ENCODE data around the gene EPS8L1. TPM values are rescaled to one million over a fixed set of nuclear protein-coding genes. Genes with fewer than 3 reads are reported as not detected.

EPS8L1 gene
- total RNA-seq, 2 experiments from 2014 or later = 2.0 to 2.2 TPM

DNA sequence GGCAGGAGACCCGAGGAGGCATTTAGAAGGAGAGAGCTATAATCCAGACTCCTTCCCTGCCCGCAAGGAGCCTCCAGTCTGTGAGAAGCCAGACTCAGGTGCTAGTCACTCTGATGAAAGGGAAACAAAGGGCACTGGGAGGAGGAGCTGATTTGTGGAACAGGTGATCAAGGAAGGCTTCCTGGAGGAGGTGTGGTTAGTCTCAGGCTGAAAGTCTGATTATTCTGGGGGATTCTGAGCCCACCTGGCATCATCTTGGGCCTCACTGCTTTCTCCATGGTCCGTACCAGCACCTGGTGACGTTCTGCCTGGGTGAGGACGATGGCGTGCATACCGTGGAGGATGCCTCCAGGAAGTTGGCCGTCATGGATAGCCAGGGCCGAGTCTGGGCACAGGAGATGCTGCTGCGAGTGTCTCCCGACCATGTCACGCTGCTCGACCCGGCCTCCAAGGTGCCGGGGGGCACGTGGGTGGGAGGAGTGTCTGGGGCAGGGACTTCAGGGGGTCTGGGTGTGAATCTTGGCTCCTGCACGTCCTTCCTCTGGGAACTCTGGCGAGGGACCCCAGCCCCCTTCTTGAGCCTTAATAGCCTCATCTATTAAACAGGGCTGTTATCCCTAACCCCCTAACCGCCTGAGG is 3.9 kb downstream of the EPS8L1 start:
- H3K9me3 Mint-ChIP-seq = no peaks in the 10 kb centered on the region
- H3K4me1 Mint-ChIP-seq (ENCODE audit: low read depth) = peaks cover 25% of the 10 kb centered on the region
- H3K27ac Mint-ChIP-seq = no peak overlapping the region
- POLR2A ChIA-PET = interaction anchor here (1.6 to 1.7 kb wide), 2 partner anchors 16 to 575 kb away, joined by 4 to 9 read pairs; partner anchors contain the start of genes RDH13 and U2AF2
- H3K27me3 ChIP-seq (ENCODE audit: control insufficient read depth in 1 of 2, insufficient read depth in 2 of 2, low read length in 2 of 2) = peaks cover 29 to 42% of the 10 kb centered on the region in 2 experiments
- peaks cover 33% of the 10 kb centered on the region for H3K4me1 ChIP-seq (ENCODE audit: insufficient read depth, low read length)
- ATAC-seq (ENCODE audit: poor library complexity) (no peak), DNase-seq (no peak)
- intact Hi-C loops (cut with DNase I, micrococcal nuclease) = loop anchor here (2.0 to 5.0 kb wide), 2 partner anchors 17 to 617 kb away; partner anchors contain the start of genes LENG9 (in 1 of the 2) and RDH13 (in 1 of the 2)
- peaks cover 0 to 36% of the 10 kb centered on the region in 2 experiments for H3K9me3 ChIP-seq (ENCODE audit: control insufficient read depth in 1 of 2, insufficient read depth in 1 of 2, low read length in 2 of 2)
- TF ChIP-seq, protein P1, sequence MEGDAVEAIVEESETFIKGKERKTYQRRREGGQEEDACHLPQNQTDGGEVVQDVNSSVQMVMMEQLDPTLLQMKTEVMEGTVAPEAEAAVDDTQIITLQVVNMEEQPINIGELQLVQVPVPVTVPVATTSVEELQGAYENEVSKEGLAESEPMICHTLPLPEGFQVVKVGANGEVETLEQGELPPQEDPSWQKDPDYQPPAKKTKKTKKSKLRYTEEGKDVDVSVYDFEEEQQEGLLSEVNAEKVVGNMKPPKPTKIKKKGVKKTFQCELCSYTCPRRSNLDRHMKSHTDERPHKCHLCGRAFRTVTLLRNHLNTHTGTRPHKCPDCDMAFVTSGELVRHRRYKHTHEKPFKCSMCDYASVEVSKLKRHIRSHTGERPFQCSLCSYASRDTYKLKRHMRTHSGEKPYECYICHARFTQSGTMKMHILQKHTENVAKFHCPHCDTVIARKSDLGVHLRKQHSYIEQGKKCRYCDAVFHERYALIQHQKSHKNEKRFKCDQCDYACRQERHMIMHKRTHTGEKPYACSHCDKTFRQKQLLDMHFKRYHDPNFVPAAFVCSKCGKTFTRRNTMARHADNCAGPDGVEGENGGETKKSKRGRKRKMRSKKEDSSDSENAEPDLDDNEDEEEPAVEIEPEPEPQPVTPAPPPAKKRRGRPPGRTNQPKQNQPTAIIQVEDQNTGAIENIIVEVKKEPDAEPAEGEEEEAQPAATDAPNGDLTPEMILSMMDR (IDR thresholded peaks at IDR 0.05) = no peak
- CTCF ChIA-PET = no interaction called here
- peak overlapping the region; percentile 85 for H3K4me3 Mint-ChIP-seq
- H3K27me3 Mint-ChIP-seq = peaks cover 75% of the 10 kb centered on the region
- no peaks in the 10 kb centered on the region for H3K36me3 ChIP-seq (ENCODE audit: insufficient read depth, low read length)
- no peak overlapping the region for H3K27ac ChIP-seq (ENCODE audit: low read depth in 1 of 2, low read length in 2 of 2)
- H3K4me3 ChIP-seq (ENCODE audit: low read length) = no peak overlapping the region
- H3K36me3 Mint-ChIP-seq (ENCODE audit: low read depth) = no peaks in the 10 kb centered on the region

DNA sequence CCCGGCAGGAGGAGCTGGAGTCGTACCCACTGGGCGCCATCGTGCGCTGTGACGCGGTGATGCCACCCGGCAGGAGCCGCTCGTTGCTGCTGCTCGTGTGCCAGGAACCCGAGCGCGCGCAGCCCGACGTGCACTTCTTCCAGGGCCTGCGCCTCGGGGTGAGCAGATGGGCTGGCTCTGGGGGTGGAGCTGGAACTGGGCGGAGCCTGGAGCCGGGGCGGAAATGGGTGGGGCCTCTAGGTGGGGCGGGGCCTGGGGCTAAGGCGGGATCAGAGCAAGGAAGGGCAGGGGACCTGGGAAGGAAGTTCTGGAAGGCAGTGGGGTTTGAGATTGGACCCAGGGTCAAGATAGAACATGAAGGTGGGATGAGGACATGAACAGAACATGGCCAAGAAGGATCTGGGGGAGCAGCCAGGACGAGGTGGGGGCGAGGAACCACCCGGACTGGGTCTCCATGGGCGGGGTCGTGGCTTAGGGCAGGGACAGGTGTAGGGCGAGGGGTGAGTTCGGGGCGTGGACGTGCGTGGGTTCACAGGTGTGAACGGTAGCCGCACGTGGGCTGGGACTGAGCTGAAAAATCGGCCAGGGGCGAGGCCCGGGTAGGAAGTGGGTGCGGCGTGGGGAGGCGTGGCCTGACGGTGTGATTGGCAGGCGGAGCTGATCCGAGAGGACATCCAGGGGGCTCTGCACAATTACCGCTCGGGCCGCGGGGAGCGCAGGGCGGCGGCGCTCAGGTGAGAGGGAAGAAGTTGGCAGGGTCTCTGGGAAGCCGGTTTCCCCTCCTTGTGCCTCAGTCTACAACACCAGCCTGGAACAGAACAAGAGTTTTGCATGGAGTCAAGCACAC is 4.7 kb downstream of the EPS8L1 start:
- peaks cover 77% of the 10 kb centered on the region for H3K27me3 Mint-ChIP-seq
- Histone ChIP-seq H3K9me3 (ENCODE audit: control insufficient read depth in 1 of 2, insufficient read depth in 1 of 2, low read length in 2 of 2) (peaks cover 0 to 36% of the 10 kb centered on the region in 2 experiments), H3K4me3 (ENCODE audit: low read length) (peak overlapping the region; percentile 57), H3K4me1 (ENCODE audit: insufficient read depth, low read length) (peaks cover 33% of the 10 kb centered on the region), H3K27me3 (ENCODE audit: control insufficient read depth in 1 of 2, insufficient read depth in 2 of 2, low read length in 2 of 2) (peaks cover 29 to 44% of the 10 kb centered on the region in 2 experiments), H3K36me3 (ENCODE audit: insufficient read depth, low read length) (no peaks in the 10 kb centered on the region), H3K27ac (ENCODE audit: low read depth in 1 of 2, low read length in 2 of 2) (no peak overlapping the region)
- ChIA-PET CTCF (interaction anchor here (1.2 kb wide), 1 partner anchor 10 kb away, joined by 3 read pairs; no protein-coding TSS in a partner anchor), POLR2A (interaction anchor here (0.9 to 1.7 kb wide), 4 partner anchors 17 to 574 kb away, joined by 3 to 9 read pairs (median 4); partner anchors contain the start of genes PPP1R12C, RDH13 and U2AF2)
- H3K36me3 Mint-ChIP-seq (ENCODE audit: low read depth) = no peaks in the 10 kb centered on the region
- H3K27ac Mint-ChIP-seq = peak overlapping the region; percentile 49
- DNase-seq (peak in 13 of 14 experiments; percentile 25 to 81 (median 53)), ATAC-seq (ENCODE audit: poor library complexity) (peak; percentile 60)
- H3K9me3 Mint-ChIP-seq = no peaks in the 10 kb centered on the region
- H3K4me3 Mint-ChIP-seq = peak overlapping the region; percentile 85
- intact Hi-C loops (cut with DNase I, micrococcal nuclease) = loop anchor here (2.0 to 5.0 kb wide), 2 partner anchors 18 to 618 kb away; partner anchors contain the start of genes LENG9 (in 1 of the 2) and RDH13 (in 1 of the 2)
- peaks cover 25% of the 10 kb centered on the region for H3K4me1 Mint-ChIP-seq (ENCODE audit: low read depth)
- TF ChIP-seq, protein P1 (IDR thresholded peaks at IDR 0.05) = no peak

Measured in CD4-positive, alpha-beta T cell (primary cell).